Stimulated activated naive CD8-positive, alpha-beta T cell treated with anti-CD3 and anti-CD28 coated beads, Interleukin-15, Interleukin-2, amounts not matched to agents 100 ng/mL and 50 ng/mL, for 24 hours (primary cell): ENCODE results near the gene VWDE.
A peak's percentile ranks its signal among the peaks of the same experiment; 100 is the strongest.
"Not testable (repeated sequence)": the region's sequence is repeated elsewhere in the genome, so short reads cannot be mapped to it uniquely, and the experiment has no call there.

ENCODE experiments used
- H3K27ac Mint-ChIP-seq: one replicate; pipeline ENCODE4 v1.8.0; 2021; ENCODE audit warnings: mild to moderate bottlenecking, mixed read lengths
- H3K27me3 Mint-ChIP-seq: one replicate; pipeline ENCODE4 v1.8.0; 2021; ENCODE audit warnings: mixed read lengths
- H3K36me3 Mint-ChIP-seq: one replicate; pipeline ENCODE4 v1.8.0; 2021; ENCODE audit warnings: low read depth, mixed read lengths
- H3K4me1 Mint-ChIP-seq: one replicate; pipeline ENCODE4 v1.8.0; 2021; ENCODE audit warnings: low read depth, mixed read lengths
- H3K4me3 Mint-ChIP-seq: one replicate; pipeline ENCODE4 v1.8.0; 2021; ENCODE audit warnings: mild to moderate bottlenecking, mixed read lengths
- H3K9me3 Mint-ChIP-seq: one replicate; pipeline ENCODE4 v1.8.0; 2021; ENCODE audit warnings: mixed read lengths

VWDE gene

GRCh38 chr7:12403287-12404181 is at the start of gene VWDE:
Gene VWDE (minus strand): TSS chr7:12403865. CDS start chr7:12403716, 149 bp downstream.
- Mint-ChIP-seq H3K36me3 (peaks cover under 1% of the 10 kb centered on the region), H3K9me3 (peaks cover 3% of the 10 kb centered on the region), H3K27ac (peak within 1 kb of the TSS; percentile 54), H3K4me3 (peak within 1 kb of the TSS; percentile 87), H3K4me1 (peaks cover 17% of the 10 kb centered on the region), H3K27me3 (peaks cover 28% of the 10 kb centered on the region)

GRCh38 chr7:12453136-12453535 is 49.5 kb upstream of the VWDE start:
- not testable (repeated sequence) for H3K9me3 Mint-ChIP-seq, H3K27me3 Mint-ChIP-seq, H3K4me3 Mint-ChIP-seq, H3K4me1 Mint-ChIP-seq, H3K36me3 Mint-ChIP-seq, H3K27ac Mint-ChIP-seq

- no peaks in the 10 kb centered on the region for H3K4me1 Mint-ChIP-seq
- H3K27me3 Mint-ChIP-seq: peaks cover 6% of the 10 kb centered on the region
- no peak overlapping the region for H3K4me3 Mint-ChIP-seq
- H3K9me3 Mint-ChIP-seq: peaks cover 6% of the 10 kb centered on the region
- H3K27ac Mint-ChIP-seq: no peak overlapping the region
- no peaks in the 10 kb centered on the region for H3K36me3 Mint-ChIP-seq
Measured at GRCh38 chr7:12450615-12451014, 47.0 kb upstream of the VWDE start.

GRCh38 chr7:12444785-12445184 is 41.1 kb upstream of the VWDE start:
- no peaks in the 10 kb centered on the region for H3K4me1 Mint-ChIP-seq
- no peak overlapping the region for H3K4me3 Mint-ChIP-seq
- H3K36me3 Mint-ChIP-seq: no peaks in the 10 kb centered on the region
- peaks cover under 1% of the 10 kb centered on the region for H3K9me3 Mint-ChIP-seq
- H3K27me3 Mint-ChIP-seq: peaks cover 6% of the 10 kb centered on the region
- H3K27ac Mint-ChIP-seq: no peak overlapping the region

GRCh38 chr7:12440229-12440628 is 36.6 kb upstream of the VWDE start:
- Mint-ChIP-seq H3K4me1 (no peaks in the 10 kb centered on the region), H3K27me3 (no peaks in the 10 kb centered on the region), H3K36me3 (no peaks in the 10 kb centered on the region), H3K27ac (no peak overlapping the region), H3K9me3 (no peaks in the 10 kb centered on the region), H3K4me3 (no peak overlapping the region)

- Mint-ChIP-seq H3K4me3 (no peak overlapping the region), H3K27ac (no peak overlapping the region), H3K27me3 (no peaks in the 10 kb centered on the region), H3K4me1 (no peaks in the 10 kb centered on the region), H3K36me3 (no peaks in the 10 kb centered on the region), H3K9me3 (no peaks in the 10 kb centered on the region)
Measured at GRCh38 chr7:12436896-12437535, 33.4 kb upstream of the VWDE start.

GRCh38 chr7:12436126-12436525 is 32.5 kb upstream of the VWDE start:
- H3K9me3 Mint-ChIP-seq: no peaks in the 10 kb centered on the region
- peaks cover 4% of the 10 kb centered on the region for H3K27me3 Mint-ChIP-seq
- H3K4me1 Mint-ChIP-seq: no peaks in the 10 kb centered on the region
- H3K27ac Mint-ChIP-seq: no peak overlapping the region
- H3K4me3 Mint-ChIP-seq: no peak overlapping the region
- H3K36me3 Mint-ChIP-seq: no peaks in the 10 kb centered on the region

GRCh38 chr7:12434012-12434642 is 30.5 kb upstream of the VWDE start:
- Mint-ChIP-seq H3K4me3 (no peak overlapping the region), H3K36me3 (no peaks in the 10 kb centered on the region), H3K9me3 (no peaks in the 10 kb centered on the region), H3K27me3 (peaks cover 11% of the 10 kb centered on the region), H3K27ac (no peak overlapping the region), H3K4me1 (no peaks in the 10 kb centered on the region)

GRCh38 chr7:12431886-12432556 is 28.4 kb upstream of the VWDE start:
- Mint-ChIP-seq H3K4me3 (no peak overlapping the region), H3K4me1 (no peaks in the 10 kb centered on the region), H3K36me3 (no peaks in the 10 kb centered on the region), H3K27me3 (peaks cover 15% of the 10 kb centered on the region), H3K9me3 (no peaks in the 10 kb centered on the region), H3K27ac (no peak overlapping the region)

GRCh38 chr7:12425311-12425710 is 21.6 kb upstream of the VWDE start:
- Mint-ChIP-seq H3K4me1 (no peaks in the 10 kb centered on the region), H3K4me3 (no peak overlapping the region), H3K27me3 (peaks cover 16% of the 10 kb centered on the region), H3K36me3 (no peaks in the 10 kb centered on the region), H3K9me3 (no peaks in the 10 kb centered on the region), H3K27ac (no peak overlapping the region)

- Mint-ChIP-seq H3K27ac (no peak overlapping the region), H3K27me3 (peaks cover 12% of the 10 kb centered on the region), H3K36me3 (no peaks in the 10 kb centered on the region), H3K4me1 (no peaks in the 10 kb centered on the region), H3K4me3 (no peak overlapping the region), H3K9me3 (no peaks in the 10 kb centered on the region)
Measured at GRCh38 chr7:12423997-12424745, 20.5 kb upstream of the VWDE start.

GRCh38 chr7:12423355-12423996 is 19.8 kb upstream of the VWDE start:
- no peak overlapping the region for H3K4me3 Mint-ChIP-seq
- no peak overlapping the region for H3K27ac Mint-ChIP-seq
- no peaks in the 10 kb centered on the region for H3K4me1 Mint-ChIP-seq
- H3K36me3 Mint-ChIP-seq: no peaks in the 10 kb centered on the region
- H3K9me3 Mint-ChIP-seq: no peaks in the 10 kb centered on the region
- peaks cover 13% of the 10 kb centered on the region for H3K27me3 Mint-ChIP-seq

GRCh38 chr7:12422554-12423320 is 19.1 kb upstream of the VWDE start:
- H3K4me1 Mint-ChIP-seq: no peaks in the 10 kb centered on the region
- no peaks in the 10 kb centered on the region for H3K36me3 Mint-ChIP-seq
- no peaks in the 10 kb centered on the region for H3K9me3 Mint-ChIP-seq
- H3K27ac Mint-ChIP-seq: no peak overlapping the region
- no peak overlapping the region for H3K4me3 Mint-ChIP-seq
- peaks cover 13% of the 10 kb centered on the region for H3K27me3 Mint-ChIP-seq
